Esophagus squamous epithelium (tissue), 5 donors: ENCODE measurements around the gene TARS2. TPM values are rescaled to one million over a fixed set of nuclear protein-coding genes. Genes with fewer than 3 reads are reported as not detected.

Source experiments
- DNase-seq: peaks from one replicate; lab custom pipeline; 2025; lab: John Stamatoyannopoulos, UW
- H3K27ac ChIP-seq, 4 donors: fragments of 200-600 bp; sonication (generic); one replicate each; pipeline ENCODE4 v1.5.1; 2016 to 2019; ENCODE audit warnings: mild to moderate bottlenecking in 1 of 4
- H3K27me3 ChIP-seq, 4 donors: fragments of 200-600 bp; sonication (generic); 1 replicate in 3 of 4; 2 replicates in 1 of 4; pipeline versions ENCODE4 v1.5.1 to v1.6.0; 2017 to 2021; ENCODE audit warnings: antibody characterized with exemption in 1 of 4
- H3K36me3 ChIP-seq, 3 donors: fragments of 200-600 bp; sonication (generic); one replicate each; pipeline ENCODE4 v1.5.1; 2016 to 2019
- H3K4me1 ChIP-seq, 3 donors: fragments of 200-600 bp; sonication (generic); one replicate each; pipeline ENCODE4 v1.5.1; 2017 to 2019
- H3K4me3 ChIP-seq, 4 donors: fragments of 200-600 bp; sonication (generic); 1 replicate in 3 of 4; 2 replicates in 1 of 4; pipeline ENCODE4 v1.5.1; 2016 to 2019; ENCODE audit warnings: mild to moderate bottlenecking in 2 of 4, moderate library complexity in 1 of 4
- H3K9me3 ChIP-seq, 3 donors: fragments of 200-600 bp; sonication (generic); one replicate each; pipeline ENCODE4 v1.5.1; 2016 to 2019
- POLR2A ChIP-seq, 4 donors: fragments of 450-650 bp; IDR thresholded peaks; one replicate each; pipeline ENCODE4 v1.6.1; 2017; ENCODE audit warnings: antibody characterized with exemption in 4 of 4, mild to moderate bottlenecking in 4 of 4, moderate library complexity in 3 of 4
- WGBS, 2 donors: methylation state at CpG; one replicate each; pipeline ENCODE4 v1.1.5; 2018; 5-methylcytosine and 5-hydroxymethylcytosine counted together
- intact Hi-C: fragments of 100-400 bp; cut with DNase I; formaldehyde crosslinking; loops from one replicate; pipeline ENCODE4 v1.15.0; 2022
- total RNA-seq, 4 donors: library from RNA; depleted of rRNA; stranded (reverse); fragments of >200 nt; gene quantifications; one replicate each; pipeline ENCODE4 v1.1.0, GENCODE V29; 2016
- TF ChIP-seq, protein P1 (sequence below), 6 experiments: fragments of 450-650 bp in 4 of 6; fragments of 200-600 bp in 2 of 6; sonication (generic) in 2 of 6; IDR thresholded peaks; one replicate each; pipeline ENCODE4 v1.5.1; 2016 to 2019; ENCODE audit warnings: antibody characterized with exemption in 6 of 6, mild to moderate bottlenecking in 4 of 6, moderate library complexity in 4 of 6
- donor health status: DM: yes; HTN: yes; CAD: no.

TARS2 gene
- total RNA-seq, 4 donors from 2014 or later, result 10.5 to 16.5 (median 13.7) TPM

GRCh38 chr1:150548632-150549495 is 61.6 kb downstream of the TARS2 start, which contains the start of gene ADAMTSL4:
Gene ADAMTSL4, plus strand, starts transcription at chr1:150549408. Its CDS starts 2,881 bp downstream, at chr1:150552289.
- H3K9me3 ChIP-seq, result no peaks in the 10 kb centered on the region
- H3K27ac ChIP-seq, result peak within 1 kb of the TSS; percentile 88 to 96 (median 91)
- intact Hi-C loops, result no loop called here
- H3K4me3 ChIP-seq, result peak within 1 kb of the TSS; percentile 49 to 84 (median 60)
- peaks cover 39 to 62% (median 41%) of the 10 kb centered on the region in 3 donors for H3K4me1 ChIP-seq
- 0 to 2% methylated on average over 5 to 17 of the region's 91 CpGs for WGBS, 2 donors
- DNase-seq, result no peak
- peaks cover 0 to 11% (median 0%) of the 10 kb centered on the region in 3 donors for H3K36me3 ChIP-seq
- peak in 2 of 4 donors; percentile 17 to 50 for TF ChIP-seq POLR2A (IDR thresholded peaks at IDR 0.05)
- TF ChIP-seq, protein P1, sequence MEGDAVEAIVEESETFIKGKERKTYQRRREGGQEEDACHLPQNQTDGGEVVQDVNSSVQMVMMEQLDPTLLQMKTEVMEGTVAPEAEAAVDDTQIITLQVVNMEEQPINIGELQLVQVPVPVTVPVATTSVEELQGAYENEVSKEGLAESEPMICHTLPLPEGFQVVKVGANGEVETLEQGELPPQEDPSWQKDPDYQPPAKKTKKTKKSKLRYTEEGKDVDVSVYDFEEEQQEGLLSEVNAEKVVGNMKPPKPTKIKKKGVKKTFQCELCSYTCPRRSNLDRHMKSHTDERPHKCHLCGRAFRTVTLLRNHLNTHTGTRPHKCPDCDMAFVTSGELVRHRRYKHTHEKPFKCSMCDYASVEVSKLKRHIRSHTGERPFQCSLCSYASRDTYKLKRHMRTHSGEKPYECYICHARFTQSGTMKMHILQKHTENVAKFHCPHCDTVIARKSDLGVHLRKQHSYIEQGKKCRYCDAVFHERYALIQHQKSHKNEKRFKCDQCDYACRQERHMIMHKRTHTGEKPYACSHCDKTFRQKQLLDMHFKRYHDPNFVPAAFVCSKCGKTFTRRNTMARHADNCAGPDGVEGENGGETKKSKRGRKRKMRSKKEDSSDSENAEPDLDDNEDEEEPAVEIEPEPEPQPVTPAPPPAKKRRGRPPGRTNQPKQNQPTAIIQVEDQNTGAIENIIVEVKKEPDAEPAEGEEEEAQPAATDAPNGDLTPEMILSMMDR (IDR thresholded peaks at IDR 0.05), result peak in 2 of 6 experiments; percentile 9 to 37
- H3K27me3 ChIP-seq, result no peaks in the 10 kb centered on the region

GRCh38 chr1:150549496-150550221 is 62.4 kb downstream of the TARS2 start:
- Histone ChIP-seq H3K9me3 (no peaks in the 10 kb centered on the region), H3K27ac (peak overlapping the region; percentile 88 to 96 (median 91)), H3K4me3 (peak overlapping the region; percentile 49 to 84 (median 60)), H3K4me1 (peaks cover 41 to 55% (median 42%) of the 10 kb centered on the region in 3 donors), H3K36me3 (peaks cover 0 to 19% (median 0%) of the 10 kb centered on the region in 3 donors), H3K27me3 (no peaks in the 10 kb centered on the region)
- intact Hi-C loops, result no loop called here
- no peak for DNase-seq
- TF ChIP-seq, protein P1 (IDR thresholded peaks at IDR 0.05), result peak in 2 of 6 experiments; percentile 19 to 33
- TF ChIP-seq POLR2A (IDR thresholded peaks at IDR 0.05), result no peak
- WGBS, 2 donors, result 10 to 35% methylated on average over 2 to 13 of the region's 43 CpGs

DNA sequence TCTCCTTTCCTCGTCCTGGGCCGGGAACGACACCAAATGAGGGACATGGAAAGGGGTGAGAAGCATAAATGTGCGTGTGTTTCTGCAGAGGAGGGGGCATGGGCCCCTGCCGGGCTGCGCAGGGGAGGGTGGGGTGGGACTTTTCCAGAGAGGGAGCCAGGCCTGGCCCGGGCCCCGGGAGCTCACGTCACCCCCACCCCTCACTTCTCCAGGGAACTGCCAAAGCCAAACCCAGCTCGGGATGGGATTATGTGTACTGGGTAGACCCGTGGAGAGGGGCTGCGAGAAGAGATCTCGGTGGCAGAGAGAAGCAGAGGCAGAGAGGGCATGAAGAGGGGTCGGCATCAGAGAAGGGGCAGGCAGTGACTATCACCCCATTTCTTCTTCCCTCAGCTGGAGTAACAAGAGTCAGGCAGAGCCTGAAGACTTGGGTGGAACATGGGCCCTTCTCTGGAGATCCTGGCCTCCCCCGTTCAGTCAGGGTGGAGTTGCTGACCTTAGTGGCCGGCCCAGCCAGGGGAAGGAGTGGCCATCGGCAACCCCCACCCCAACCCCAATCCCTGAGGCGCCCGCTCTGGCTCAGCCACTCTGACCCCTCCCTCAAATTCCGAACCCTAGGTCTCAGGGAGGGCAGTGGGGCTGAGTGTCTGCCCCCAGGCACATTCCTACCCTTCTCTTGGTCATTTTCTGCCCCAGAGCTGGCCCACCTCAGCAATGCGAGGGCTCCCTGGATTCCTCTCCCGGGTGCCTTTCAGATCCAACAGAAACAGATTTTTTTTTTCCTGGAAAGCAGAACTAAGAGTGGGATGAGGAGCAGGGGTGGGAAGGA is 63.2 kb downstream of the TARS2 start:
- Histone ChIP-seq H3K4me1 (peaks cover 41 to 55% (median 42%) of the 10 kb centered on the region in 3 donors), H3K27ac (peak overlapping the region; percentile 88 to 96 (median 91)), H3K27me3 (no peaks in the 10 kb centered on the region), H3K36me3 (peaks cover 0 to 27% (median 0%) of the 10 kb centered on the region in 3 donors), H3K4me3 (peak overlapping the region; percentile 49 to 84 (median 60)), H3K9me3 (no peaks in the 10 kb centered on the region)
- no peak for TF ChIP-seq POLR2A (IDR thresholded peaks at IDR 0.05)
- intact Hi-C loops, result no loop called here
- no peak for DNase-seq
- WGBS, 2 donors, result 49 to 65% methylated on average over 4 to 11 of the region's 22 CpGs

DNA sequence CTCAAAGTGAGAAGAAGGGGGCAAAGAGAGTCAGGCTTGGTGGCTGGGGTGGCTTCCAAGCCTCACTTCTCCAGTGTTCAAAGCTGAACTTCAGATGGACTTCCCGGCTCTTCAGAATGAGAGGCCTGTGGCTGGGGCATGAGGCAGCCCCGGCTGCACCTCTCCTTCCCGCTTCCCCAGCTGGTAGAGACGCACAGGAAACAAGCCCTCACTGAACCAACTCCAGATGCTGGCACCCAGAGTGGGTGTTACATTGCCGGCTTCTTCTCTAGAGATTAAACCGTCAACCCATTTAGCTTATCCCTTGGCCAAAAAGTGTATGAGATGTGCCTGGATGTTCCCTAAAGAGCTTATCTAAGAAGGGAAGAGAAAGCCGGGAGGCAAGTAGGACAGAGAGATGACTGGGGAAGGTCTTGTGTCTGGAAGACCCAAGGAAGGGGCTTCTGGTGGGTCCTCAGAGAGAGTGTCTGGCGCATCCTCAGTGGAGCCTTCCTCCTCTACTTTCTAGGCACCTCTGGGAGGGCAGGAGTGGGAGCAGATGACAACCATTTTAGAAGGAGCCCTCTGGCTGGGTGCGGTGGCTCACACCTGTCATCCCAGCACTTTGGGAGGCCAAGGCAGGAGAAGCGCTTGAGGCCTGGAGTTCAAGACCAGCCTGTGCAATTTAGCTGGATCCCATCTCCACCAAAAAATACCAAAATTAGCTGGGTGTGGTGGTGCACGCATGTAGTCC is 64.0 kb downstream of the TARS2 start:
- Histone ChIP-seq H3K36me3 (peaks cover 0 to 34% (median 0%) of the 10 kb centered on the region in 3 donors), H3K9me3 (no peaks in the 10 kb centered on the region), H3K27ac (peak overlapping the region; percentile 88 to 96 (median 91)), H3K4me1 (peaks cover 41 to 55% (median 42%) of the 10 kb centered on the region in 3 donors), H3K4me3 (peak overlapping the region in 3 of 4 donors; percentile 49 to 84 (median 71)), H3K27me3 (no peaks in the 10 kb centered on the region)
- intact Hi-C loops, result no loop called here
- whole genome bisulfite sequencing, 2 donors, result 29 to 57% methylated on average over 7 to 9 of the region's 11 CpGs
- no peak for TF ChIP-seq POLR2A (IDR thresholded peaks at IDR 0.05)
- DNase-seq, result no peak

- Histone ChIP-seq H3K4me3 (peak overlapping the region in 1 of 4 donors; percentile 6), H3K27ac (peak overlapping the region; percentile 88 to 96 (median 91)), H3K4me1 (peaks cover 41 to 55% (median 42%) of the 10 kb centered on the region in 3 donors), H3K27me3 (no peaks in the 10 kb centered on the region), H3K9me3 (no peaks in the 10 kb centered on the region), H3K36me3 (peaks cover 0 to 40% (median 0%) of the 10 kb centered on the region in 3 donors)
- DNase-seq, result no peak
- WGBS, 2 donors, result 13 to 20% methylated on average over 1 of the region's 1 CpG
- intact Hi-C loops, result no loop called here
- TF ChIP-seq, protein P1 (IDR thresholded peaks at IDR 0.05), result no peak
- no peak for TF ChIP-seq POLR2A (IDR thresholded peaks at IDR 0.05)
Observed at GRCh38 chr1:150551784-150552127, 64.5 kb downstream of the TARS2 start.
